Retina (tissue), 1 donor: ENCODE measurements around the gene FLRT2.

ENCODE experiments used
- DNase-seq: peaks from one replicate; pipeline ENCODE4 v3.0.0-alpha.2; 2016

The FLRT2 gene

DNA sequence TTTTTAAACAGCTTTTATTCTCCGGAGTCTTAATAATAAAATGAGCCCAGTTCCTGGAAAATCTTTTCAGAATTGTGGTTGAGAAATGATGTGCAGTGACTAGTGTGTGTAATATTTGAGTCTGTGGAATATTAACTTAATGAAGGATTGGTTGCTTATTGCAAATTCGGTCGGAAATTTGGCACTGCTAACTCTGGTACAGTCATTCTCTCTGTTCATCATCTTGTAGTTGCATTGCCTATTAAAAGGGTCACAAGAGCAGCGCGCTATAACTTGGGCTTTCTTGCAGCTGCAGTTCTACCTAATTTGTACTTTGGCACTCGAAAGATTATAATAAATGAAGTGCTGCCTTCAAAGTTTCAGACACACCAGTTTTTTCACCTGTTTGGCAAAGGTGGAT, 146.0 kb downstream of the FLRT2 start:
- DNase-seq = no peak

DNA sequence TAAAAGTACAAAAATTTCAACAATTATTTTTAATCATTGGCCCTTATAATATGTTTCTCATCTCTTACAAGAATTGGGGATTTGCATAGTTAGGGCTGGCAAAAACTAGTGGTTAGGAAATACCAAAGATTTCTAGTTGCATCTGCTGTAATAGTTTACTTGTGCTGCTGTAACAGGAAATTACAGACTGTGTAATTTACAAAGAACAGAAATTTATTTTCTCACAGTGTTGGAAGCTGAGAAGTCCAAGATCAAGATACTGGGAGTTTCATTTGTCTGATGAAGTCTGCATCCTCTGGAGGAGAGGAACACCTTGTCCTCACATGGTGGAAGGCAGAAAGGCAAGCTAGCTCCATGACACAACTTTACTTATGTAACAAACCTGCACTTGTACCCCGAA, 157.0 kb downstream of the FLRT2 start:
- DNase-seq = no peak

DNA sequence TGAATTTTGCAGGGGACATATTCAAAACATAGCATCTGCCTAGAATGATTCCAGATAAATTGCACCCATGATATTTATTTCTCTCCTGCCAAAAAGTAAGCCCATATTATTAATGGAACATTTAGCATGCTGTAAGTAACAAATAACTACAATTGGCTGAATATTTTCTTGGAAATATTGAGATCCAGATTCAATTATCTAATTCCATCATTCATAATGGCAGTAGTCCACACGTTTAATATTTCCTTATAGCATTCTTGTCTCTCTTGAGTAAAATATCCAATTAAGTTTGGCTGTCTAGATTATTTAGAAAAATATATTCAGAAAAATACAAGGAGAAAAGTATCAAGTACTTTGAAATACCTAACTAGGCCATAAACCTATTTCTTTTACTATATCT, 157.5 kb downstream of the FLRT2 start:
- DNase-seq = no peak

DNA sequence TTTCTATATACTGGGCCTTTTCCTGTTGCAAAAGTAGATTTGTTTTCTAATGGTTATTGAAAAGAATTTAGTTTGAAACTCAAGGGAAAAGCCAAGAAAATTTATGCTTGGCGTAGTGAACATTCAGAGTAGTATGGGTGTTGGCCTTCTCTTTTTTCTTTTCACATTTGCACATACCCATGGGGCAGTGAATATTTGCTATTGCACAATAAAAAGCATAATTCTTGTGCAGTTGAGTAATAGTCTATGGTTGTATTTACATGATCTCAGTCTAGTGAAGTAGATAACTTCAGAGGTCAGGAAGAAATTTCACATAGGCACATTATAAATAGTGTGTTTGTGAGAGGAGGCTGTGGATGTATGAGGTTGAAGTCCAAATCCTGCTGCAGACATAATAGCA, 158.1 kb downstream of the FLRT2 start:
- DNase-seq = no peak

DNA sequence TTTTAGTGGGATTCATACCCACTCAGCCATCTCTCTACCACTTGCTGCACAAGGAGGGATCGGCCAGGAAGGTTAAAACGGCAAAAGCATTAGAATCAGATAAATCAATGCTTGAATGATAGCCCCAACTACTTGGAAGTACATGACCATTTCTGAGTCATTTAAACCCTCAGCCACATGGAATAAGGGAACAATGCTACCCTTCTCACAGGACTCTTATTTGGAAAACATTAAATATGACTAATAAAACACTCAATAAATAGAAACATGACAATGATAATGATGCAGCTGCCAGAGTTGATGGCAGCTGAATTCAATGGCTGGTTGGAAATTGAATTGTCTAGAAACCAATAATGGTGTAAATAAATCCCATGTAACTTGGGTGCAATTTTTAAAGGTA, 165.4 kb downstream of the FLRT2 start:
- DNase-seq = no peak

DNA sequence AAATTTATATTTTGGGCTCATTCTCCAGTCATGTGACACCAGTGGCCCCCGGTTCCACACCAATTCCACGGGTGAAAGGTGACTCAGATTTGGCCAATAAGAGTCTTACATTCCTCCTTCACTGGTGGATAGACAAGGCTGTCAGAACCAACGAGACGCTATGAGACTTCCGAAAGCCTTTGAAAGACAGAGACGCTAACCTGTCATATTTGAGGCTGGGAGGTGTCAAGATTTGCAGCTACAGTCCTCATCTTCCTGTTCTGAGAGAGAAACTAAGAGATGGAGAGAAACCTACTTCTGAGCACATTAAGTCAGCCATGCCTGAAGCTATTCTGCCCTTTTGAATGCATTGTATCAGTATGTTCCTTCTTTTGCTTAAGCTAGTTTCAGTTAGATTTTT, 171.2 kb downstream of the FLRT2 start:
- no peak for DNase-seq

DNA sequence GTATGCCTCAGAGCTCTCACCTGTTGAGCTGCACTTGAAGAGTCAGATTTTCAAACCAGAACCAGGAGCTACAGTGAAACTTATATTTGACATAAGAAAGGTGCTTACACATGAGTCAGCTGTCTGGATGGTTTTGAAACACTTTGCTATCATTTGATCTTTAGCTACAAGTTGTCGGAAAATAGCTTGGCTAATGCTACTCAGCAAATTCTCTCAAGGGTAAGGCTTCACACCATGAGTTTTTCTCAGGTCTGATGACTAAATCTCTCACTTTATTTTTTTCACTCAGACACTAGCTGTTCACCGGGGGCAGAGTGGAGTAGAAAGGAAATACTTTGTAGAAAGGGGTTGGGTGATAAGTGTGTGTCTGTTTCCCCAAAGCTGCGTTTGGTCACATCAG, 171.8 kb downstream of the FLRT2 start:
- peak; percentile 6 for DNase-seq

DNA sequence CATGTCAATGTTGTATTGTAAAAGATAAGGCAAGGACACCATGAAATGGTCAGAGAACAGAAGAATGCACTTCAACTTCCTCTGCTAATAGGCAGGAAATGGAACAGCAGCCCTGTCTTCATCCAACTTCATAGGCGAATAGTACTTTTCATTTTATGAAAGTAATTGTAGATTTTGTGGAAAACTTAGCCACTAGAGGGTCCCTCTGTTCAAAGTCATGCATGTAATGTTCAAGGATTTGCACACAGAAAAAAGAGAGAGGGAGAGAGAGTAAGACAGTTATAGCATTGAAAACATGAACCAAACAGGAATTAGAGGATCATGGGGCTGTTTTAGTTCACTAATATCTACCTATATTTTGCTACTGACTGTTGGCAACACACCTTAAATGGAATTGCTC, 172.2 kb downstream of the FLRT2 start:
- no peak for DNase-seq

DNA sequence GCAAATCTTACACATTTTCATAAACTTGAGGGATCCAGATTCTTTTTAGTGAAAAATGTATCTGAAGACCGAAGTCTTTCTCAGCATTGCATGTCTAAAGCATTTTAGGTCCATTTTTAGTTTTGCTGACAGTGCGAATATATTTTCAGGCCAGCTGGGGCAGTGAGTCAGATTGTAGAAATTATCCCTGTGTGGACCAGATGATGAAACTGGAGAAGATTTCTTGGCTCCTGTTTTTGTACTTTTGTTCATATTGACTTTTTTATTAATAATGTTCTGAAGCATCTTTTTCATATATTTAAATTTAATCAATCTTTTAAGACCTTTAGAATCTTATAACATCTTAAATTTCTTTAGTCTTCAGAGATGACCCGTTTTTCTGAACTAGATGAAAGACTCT, 173.1 kb downstream of the FLRT2 start:
- DNase-seq = no peak
